Dendritic cell treated with granulocyte-macrophage colony-stimulating factor and Interleukin-4, amounts not matched to agents 40 ng/mL and 50 ng/mL, for 4 days (primary cell): ENCODE results near the gene DTNA.

ENCODE experiments used
- H3K27ac Mint-ChIP-seq: one replicate; pipeline ENCODE4 v1.8.0; 2022; ENCODE audit warnings: mild to moderate bottlenecking, mixed read lengths
- H3K27me3 Mint-ChIP-seq: one replicate; pipeline ENCODE4 v1.8.0; 2022; ENCODE audit warnings: mild to moderate bottlenecking, mixed read lengths
- H3K36me3 Mint-ChIP-seq: one replicate; pipeline ENCODE4 v1.8.0; 2022; ENCODE audit warnings: low read depth, mixed read lengths
- H3K4me1 Mint-ChIP-seq: one replicate; pipeline ENCODE4 v1.8.0; 2022; ENCODE audit warnings: low read depth, mixed read lengths
- H3K4me3 Mint-ChIP-seq: one replicate; pipeline ENCODE4 v1.8.0; 2022; ENCODE audit warnings: mild to moderate bottlenecking, moderate library complexity, mixed read lengths
- H3K9me3 Mint-ChIP-seq: one replicate; pipeline ENCODE4 v1.8.0; 2022; ENCODE audit warnings: mixed read lengths
- intact Hi-C: fragments of 100-400 bp; cut with micrococcal nuclease; formaldehyde crosslinking; loops from one replicate; pipeline ENCODE4 v1.15.0; 2022

Gene DTNA

GRCh38 chr18:34928754-34929335, 218.7 kb downstream of the DTNA start:
- no peak overlapping the region for H3K27ac Mint-ChIP-seq
- no peaks in the 10 kb centered on the region for H3K9me3 Mint-ChIP-seq
- intact Hi-C loops = no loop called here
- no peaks in the 10 kb centered on the region for H3K36me3 Mint-ChIP-seq
- no peaks in the 10 kb centered on the region for H3K4me1 Mint-ChIP-seq
- H3K27me3 Mint-ChIP-seq = no peaks in the 10 kb centered on the region
- H3K4me3 Mint-ChIP-seq = no peak overlapping the region

- no peak overlapping the region for H3K27ac Mint-ChIP-seq
- no peak overlapping the region for H3K4me3 Mint-ChIP-seq
- H3K9me3 Mint-ChIP-seq = no peaks in the 10 kb centered on the region
- H3K27me3 Mint-ChIP-seq = no peaks in the 10 kb centered on the region
- no peaks in the 10 kb centered on the region for H3K4me1 Mint-ChIP-seq
- H3K36me3 Mint-ChIP-seq = no peaks in the 10 kb centered on the region
- intact Hi-C loops = no loop called here
Observed at GRCh38 chr18:34929336-34929780, 219.3 kb downstream of the DTNA start.

- H3K27ac Mint-ChIP-seq = no peak overlapping the region
- H3K36me3 Mint-ChIP-seq = no peaks in the 10 kb centered on the region
- H3K4me3 Mint-ChIP-seq = no peak overlapping the region
- H3K9me3 Mint-ChIP-seq = no peaks in the 10 kb centered on the region
- H3K4me1 Mint-ChIP-seq = no peaks in the 10 kb centered on the region
- H3K27me3 Mint-ChIP-seq = no peaks in the 10 kb centered on the region
- intact Hi-C loops = no loop called here
Observed at GRCh38 chr18:34932363-34932762, 222.3 kb downstream of the DTNA start.

- Mint-ChIP-seq H3K36me3 (no peaks in the 10 kb centered on the region), H3K4me3 (no peak overlapping the region), H3K9me3 (no peaks in the 10 kb centered on the region), H3K4me1 (no peaks in the 10 kb centered on the region), H3K27me3 (no peaks in the 10 kb centered on the region), H3K27ac (no peak overlapping the region)
- intact Hi-C loops = no loop called here
Observed at GRCh38 chr18:34932792-34933466, 222.8 kb downstream of the DTNA start.

GRCh38 chr18:34933909-34934661, 224.0 kb downstream of the DTNA start:
- Mint-ChIP-seq H3K27me3 (no peaks in the 10 kb centered on the region), H3K9me3 (no peaks in the 10 kb centered on the region), H3K27ac (no peak overlapping the region), H3K4me1 (no peaks in the 10 kb centered on the region), H3K4me3 (no peak overlapping the region), H3K36me3 (no peaks in the 10 kb centered on the region)
- intact Hi-C loops = no loop called here

- intact Hi-C loops = no loop called here
- no peaks in the 10 kb centered on the region for H3K9me3 Mint-ChIP-seq
- H3K4me3 Mint-ChIP-seq = no peak overlapping the region
- no peaks in the 10 kb centered on the region for H3K36me3 Mint-ChIP-seq
- H3K27me3 Mint-ChIP-seq = no peaks in the 10 kb centered on the region
- no peak overlapping the region for H3K27ac Mint-ChIP-seq
- H3K4me1 Mint-ChIP-seq = no peaks in the 10 kb centered on the region
Observed at GRCh38 chr18:34936772-34937171, 226.7 kb downstream of the DTNA start.

GRCh38 chr18:34938090-34938489, 228.0 kb downstream of the DTNA start:
- Mint-ChIP-seq H3K4me1 (peaks cover 7% of the 10 kb centered on the region), H3K27me3 (peaks cover 4% of the 10 kb centered on the region), H3K36me3 (no peaks in the 10 kb centered on the region), H3K4me3 (no peak overlapping the region), H3K9me3 (no peaks in the 10 kb centered on the region), H3K27ac (no peak overlapping the region)
- intact Hi-C loops = no loop called here
